ENCODE measurements around the gene AP5Z1.

- TF ChIP-seq CTCF (IDR thresholded peaks at IDR 0.05): no peak
- no peak for TF ChIP-seq POLR2A (IDR thresholded peaks at IDR 0.05)
These were observed 14.6 kb downstream of the AP5Z1 start for GRCh38 chr7:4790078-4790465.

Measured in body of pancreas (tissue), 4 donors.